ENCODE data around the gene GPS1. TPM values are rescaled to one million over a fixed set of nuclear protein-coding genes. Genes with fewer than 3 reads are reported as not detected.

The GPS1 gene
- total and polyA plus RNA-seq, 4 experiments from 2014 or later = 85.1 to 148 (median 114) TPM

DNA sequence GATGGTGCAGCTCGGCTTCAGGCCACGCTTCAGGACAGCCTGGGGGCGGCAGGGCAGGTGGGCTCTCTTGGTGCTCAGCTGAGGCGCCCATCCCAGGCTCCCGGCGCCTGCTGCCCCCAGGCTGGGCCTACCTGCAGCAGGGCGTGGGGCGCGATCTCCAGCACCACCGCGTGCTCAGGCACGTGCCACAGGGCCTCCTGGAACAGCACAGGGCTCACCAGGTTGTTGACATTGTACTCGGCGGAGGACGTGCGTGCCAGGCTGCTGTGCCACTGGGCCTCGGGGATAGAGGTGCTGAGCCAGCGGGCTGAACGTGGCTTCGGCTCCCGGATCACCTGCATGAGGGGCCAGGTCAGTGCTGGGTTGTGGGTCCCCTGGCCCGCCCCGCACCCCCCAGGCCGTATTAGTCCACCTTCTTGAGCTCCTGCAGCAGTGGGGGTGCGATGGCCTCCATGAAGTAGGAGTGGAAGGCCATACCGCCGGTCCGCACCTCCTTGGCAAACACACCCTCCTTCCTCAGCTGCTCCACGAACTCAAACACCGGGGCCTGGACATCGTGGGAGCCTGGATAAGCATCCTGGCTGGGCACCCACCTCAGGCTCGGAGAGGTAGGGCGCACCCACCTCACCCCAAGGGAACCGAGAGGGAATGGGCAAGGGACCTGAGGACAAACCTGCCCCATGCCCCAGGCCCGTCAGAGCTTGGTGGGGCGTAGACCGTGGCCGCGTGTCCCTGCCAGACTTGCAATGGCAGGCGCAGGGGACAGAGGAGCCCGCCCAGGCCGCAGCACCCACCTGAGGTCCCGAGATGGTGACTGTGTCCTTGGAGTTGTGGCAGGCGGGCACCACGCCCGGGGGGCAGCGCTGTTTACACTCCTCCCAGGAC is 37.4 kb downstream of the GPS1 start:
- H3K27me3 Mint-ChIP-seq = no peaks in the 10 kb centered on the region
- H3K4me1 Mint-ChIP-seq = no peaks in the 10 kb centered on the region
- H3K9me3 ChIP-seq (ENCODE audit: control insufficient read depth in 1 of 2, low read length in 2 of 2) = no peaks in the 10 kb centered on the region
- H3K4me3 ChIP-seq (ENCODE audit: low read length in 2 of 2) = no peak overlapping the region
- no peaks in the 10 kb centered on the region for H3K4me1 ChIP-seq (ENCODE audit: insufficient read depth, low read length)
- H3K4me3 Mint-ChIP-seq = no peak overlapping the region
- peaks cover 3 to 22% of the 10 kb centered on the region in 2 donors for H3K36me3 Mint-ChIP-seq
- ChIA-PET CTCF (ENCODE audit: partially characterized antibody) (no interaction called here), POLR2A (ENCODE audit: partially characterized antibody) (interaction anchor here (1.4 kb wide), 1 partner anchor 24 kb away, joined by 3 read pairs; no protein-coding TSS in a partner anchor)
- H3K9me3 Mint-ChIP-seq = no peaks in the 10 kb centered on the region
- no peak overlapping the region for H3K27ac ChIP-seq (ENCODE audit: low read depth, low read length)
- H3K27me3 ChIP-seq (ENCODE audit: insufficient read depth, low read length) = no peaks in the 10 kb centered on the region
- DNase-seq = no peak
- peaks cover 53% of the 10 kb centered on the region for H3K36me3 ChIP-seq (ENCODE audit: insufficient read depth, low read length)
- intact Hi-C loops (cut with micrococcal nuclease) = no loop called here
- no peak overlapping the region for H3K27ac Mint-ChIP-seq

- ChIA-PET POLR2A (ENCODE audit: partially characterized antibody) (interaction anchor here (1.4 kb wide), 2 partner anchors 16 to 23 kb away, joined by 3 to 4 read pairs; no protein-coding TSS in a partner anchor), CTCF (ENCODE audit: partially characterized antibody) (no interaction called here)
- H3K9me3 Mint-ChIP-seq = no peaks in the 10 kb centered on the region
- H3K4me1 ChIP-seq (ENCODE audit: insufficient read depth, low read length) = no peaks in the 10 kb centered on the region
- H3K9me3 ChIP-seq (ENCODE audit: control insufficient read depth in 1 of 2, low read length in 2 of 2) = no peaks in the 10 kb centered on the region
- intact Hi-C loops (cut with micrococcal nuclease) = no loop called here
- H3K4me3 Mint-ChIP-seq = no peak overlapping the region
- H3K27ac Mint-ChIP-seq = no peak overlapping the region
- H3K36me3 ChIP-seq (ENCODE audit: insufficient read depth, low read length) = peaks cover 52% of the 10 kb centered on the region
- no peak overlapping the region for H3K27ac ChIP-seq (ENCODE audit: low read depth, low read length)
- no peaks in the 10 kb centered on the region for H3K4me1 Mint-ChIP-seq
- no peaks in the 10 kb centered on the region for H3K27me3 ChIP-seq (ENCODE audit: insufficient read depth, low read length)
- no peak for DNase-seq
- peaks cover 3 to 18% of the 10 kb centered on the region in 2 donors for H3K36me3 Mint-ChIP-seq
- no peak overlapping the region for H3K4me3 ChIP-seq (ENCODE audit: low read length in 2 of 2)
- no peaks in the 10 kb centered on the region for H3K27me3 Mint-ChIP-seq
Measured at GRCh38 chr17:82089723-82090548, 38.2 kb downstream of the GPS1 start.

- intact Hi-C loops (cut with micrococcal nuclease) = no loop called here
- Mint-ChIP-seq H3K4me1 (no peaks in the 10 kb centered on the region), H3K36me3 (peaks cover 3 to 18% of the 10 kb centered on the region in 2 donors), H3K27me3 (no peaks in the 10 kb centered on the region), H3K9me3 (no peaks in the 10 kb centered on the region), H3K4me3 (no peak overlapping the region), H3K27ac (no peak overlapping the region)
- ChIA-PET POLR2A (ENCODE audit: partially characterized antibody) (interaction anchor here (1.4 kb wide), 2 partner anchors 15 to 23 kb away, joined by 3 to 4 read pairs; no protein-coding TSS in a partner anchor), CTCF (ENCODE audit: partially characterized antibody) (no interaction called here)
- Histone ChIP-seq H3K4me1 (ENCODE audit: insufficient read depth, low read length) (no peaks in the 10 kb centered on the region), H3K4me3 (ENCODE audit: low read length in 2 of 2) (no peak overlapping the region), H3K9me3 (ENCODE audit: control insufficient read depth in 1 of 2, low read length in 2 of 2) (no peaks in the 10 kb centered on the region), H3K36me3 (ENCODE audit: insufficient read depth, low read length) (peaks cover 52% of the 10 kb centered on the region), H3K27ac (ENCODE audit: low read depth, low read length) (no peak overlapping the region), H3K27me3 (ENCODE audit: insufficient read depth, low read length) (no peaks in the 10 kb centered on the region)
- DNase-seq = no peak
Measured at GRCh38 chr17:82090549-82091263, 39.0 kb downstream of the GPS1 start.

GRCh38 chr17:82091264-82092066 is 39.8 kb downstream of the GPS1 start:
- Mint-ChIP-seq H3K27me3 (no peaks in the 10 kb centered on the region), H3K36me3 (peaks cover 3 to 17% of the 10 kb centered on the region in 2 donors), H3K4me3 (no peak overlapping the region), H3K4me1 (peaks cover 0 to 7% (median under 1%) of the 10 kb centered on the region in 4 donors), H3K27ac (no peak overlapping the region), H3K9me3 (no peaks in the 10 kb centered on the region)
- Histone ChIP-seq H3K9me3 (ENCODE audit: control insufficient read depth in 1 of 2, low read length in 2 of 2) (no peaks in the 10 kb centered on the region), H3K27ac (ENCODE audit: low read depth, low read length) (no peak overlapping the region), H3K4me1 (ENCODE audit: insufficient read depth, low read length) (peaks cover 4% of the 10 kb centered on the region), H3K27me3 (ENCODE audit: insufficient read depth, low read length) (no peaks in the 10 kb centered on the region), H3K4me3 (ENCODE audit: low read length in 2 of 2) (no peak overlapping the region), H3K36me3 (ENCODE audit: insufficient read depth, low read length) (peaks cover 50% of the 10 kb centered on the region)
- POLR2A ChIA-PET (ENCODE audit: partially characterized antibody) = interaction anchor here (1.4 kb wide), 1 partner anchor 15 kb away, joined by 4 read pairs; no protein-coding TSS in a partner anchor
- CTCF ChIA-PET (ENCODE audit: partially characterized antibody) = no interaction called here
- no peak for DNase-seq
- intact Hi-C loops (cut with micrococcal nuclease) = no loop called here

- Mint-ChIP-seq H3K9me3 (no peaks in the 10 kb centered on the region), H3K27me3 (no peaks in the 10 kb centered on the region), H3K27ac (peak overlapping the region in 1 of 7 donors; percentile 15), H3K4me3 (no peak overlapping the region), H3K4me1 (peaks cover 0 to 11% (median under 1%) of the 10 kb centered on the region in 4 donors), H3K36me3 (peaks cover 3 to 17% of the 10 kb centered on the region in 2 donors)
- Histone ChIP-seq H3K27ac (ENCODE audit: low read depth, low read length) (no peak overlapping the region), H3K36me3 (ENCODE audit: insufficient read depth, low read length) (peaks cover 45% of the 10 kb centered on the region), H3K27me3 (ENCODE audit: insufficient read depth, low read length) (no peaks in the 10 kb centered on the region), H3K9me3 (ENCODE audit: control insufficient read depth in 1 of 2, low read length in 2 of 2) (no peaks in the 10 kb centered on the region), H3K4me3 (ENCODE audit: low read length in 2 of 2) (no peak overlapping the region), H3K4me1 (ENCODE audit: insufficient read depth, low read length) (peaks cover 10% of the 10 kb centered on the region)
- intact Hi-C loops (cut with micrococcal nuclease) = no loop called here
- DNase-seq = no peak
- POLR2A ChIA-PET (ENCODE audit: partially characterized antibody) = no interaction called here
- CTCF ChIA-PET (ENCODE audit: partially characterized antibody) = no interaction called here
Measured at GRCh38 chr17:82092094-82092586, 40.4 kb downstream of the GPS1 start.

DNA sequence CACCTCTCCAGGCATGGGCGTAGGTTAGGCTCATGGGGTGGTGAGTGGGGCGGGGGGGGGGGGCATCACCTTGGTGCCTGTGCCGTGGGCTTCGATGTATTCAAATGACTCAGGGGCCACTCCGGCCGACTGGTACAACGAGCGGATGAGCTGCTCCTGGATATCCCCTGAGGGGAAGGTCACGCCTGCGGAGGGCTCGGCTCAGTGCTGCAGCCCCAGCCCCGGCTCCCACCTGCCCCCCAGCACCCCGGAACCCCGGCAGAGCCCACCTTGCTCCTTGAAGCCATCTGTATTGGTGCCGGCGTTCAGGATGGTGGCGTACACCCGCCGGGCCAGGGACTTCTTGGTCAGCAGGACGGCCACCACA is 40.9 kb downstream of the GPS1 start:
- intact Hi-C loops (cut with micrococcal nuclease) = no loop called here
- H3K27ac Mint-ChIP-seq = no peak overlapping the region
- H3K36me3 Mint-ChIP-seq = peaks cover 3 to 17% of the 10 kb centered on the region in 2 donors
- Histone ChIP-seq H3K9me3 (ENCODE audit: control insufficient read depth in 1 of 2, low read length in 2 of 2) (no peaks in the 10 kb centered on the region), H3K4me3 (ENCODE audit: low read length in 2 of 2) (no peak overlapping the region), H3K27me3 (ENCODE audit: insufficient read depth, low read length) (no peaks in the 10 kb centered on the region), H3K36me3 (ENCODE audit: insufficient read depth, low read length) (peaks cover 41% of the 10 kb centered on the region), H3K27ac (ENCODE audit: low read depth, low read length) (no peak overlapping the region), H3K4me1 (ENCODE audit: insufficient read depth, low read length) (peaks cover 11% of the 10 kb centered on the region)
- no peaks in the 10 kb centered on the region for H3K27me3 Mint-ChIP-seq
- CTCF ChIA-PET (ENCODE audit: partially characterized antibody) = no interaction called here
- POLR2A ChIA-PET (ENCODE audit: partially characterized antibody) = no interaction called here
- no peaks in the 10 kb centered on the region for H3K9me3 Mint-ChIP-seq
- no peak overlapping the region for H3K4me3 Mint-ChIP-seq
- peak in 1 of 5 donors; percentile 31 for DNase-seq
- H3K4me1 Mint-ChIP-seq = peaks cover 0 to 11% (median under 1%) of the 10 kb centered on the region in 4 donors

Measured in CD4-positive, alpha-beta memory T cell (primary cell).